CD14-positive monocyte (primary cell): Measurements from ENCODE around the gene FHIT. TPM values are rescaled to one million over a fixed set of nuclear protein-coding genes. Genes with fewer than 3 reads are reported as not detected.

Source experiments
- DNase-seq, 3 donors: peaks; one replicate each; pipeline ENCODE4 v3.0.0-alpha.2; 2011 to 2022
- H2AFZ ChIP-seq: 2 replicates; pipeline ENCODE4 v1.6.0; 2012; ENCODE audit warnings: mild to moderate bottlenecking, low read depth, low read length, inconsistent platforms; ENCODE audit not compliant: insufficient read depth, poor library complexity, severe bottlenecking
- H3K27ac ChIP-seq, 2 donors: 1 replicate in 1 of 2; 2 replicates in 1 of 2; pipeline ENCODE4 v1.5.1; 2012 to 2013; ENCODE audit warnings: low read length in 2 of 2, control low read depth in 1 of 2, inconsistent platforms in 1 of 2, low read depth in 1 of 2, mild to moderate bottlenecking in 1 of 2
- H3K27me3 ChIP-seq, 2 donors: one replicate each; pipeline versions ENCODE4 v1.6.0 to v1.6.1; 2011 to 2013; ENCODE audit warnings: low read length in 2 of 2; ENCODE audit not compliant: control insufficient read depth in 2 of 2, insufficient read depth in 2 of 2
- H3K36me3 ChIP-seq, 2 donors: replicated peaks in 1 of 2; 1 replicate in 1 of 2; 2 replicates in 1 of 2; pipeline versions ENCODE4 v1.5.1 to v1.6.1; 2012 to 2013; ENCODE audit warnings: low read length in 2 of 2, control low read depth in 1 of 2, inconsistent platforms in 1 of 2, mild to moderate bottlenecking in 1 of 2; ENCODE audit not compliant: insufficient read depth in 2 of 2, control insufficient read depth in 1 of 2
- H3K4me1 ChIP-seq, 2 donors: 1 replicate in 1 of 2; 2 replicates in 1 of 2; pipeline versions ENCODE4 v1.5.1 to v1.6.1; 2012 to 2013; ENCODE audit warnings: low read length in 2 of 2, control low read depth in 1 of 2, inconsistent platforms in 1 of 2, mild to moderate bottlenecking in 1 of 2, moderate library complexity in 1 of 2; ENCODE audit not compliant: insufficient read depth in 2 of 2, control insufficient read depth in 1 of 2
- H3K4me2 ChIP-seq: replicated peaks from 2 replicates; pipeline ENCODE3; 2012; ENCODE audit warnings: low read length, moderate library complexity, mild to moderate bottlenecking; ENCODE audit not compliant: poor library complexity, severe bottlenecking; ENCODE audit errors: extremely low read depth
- H3K4me3 ChIP-seq, 3 experiments: fragments of 200-600 bp in 1 of 3; sonication (generic) in 1 of 3; replicated peaks in 1 of 3; 1 replicate in 2 of 3; 2 replicates in 1 of 3; pipeline ENCODE4 v1.5.1; 2011 to 2013; ENCODE audit warnings: low read length in 3 of 3, mild to moderate bottlenecking in 3 of 3, control low read depth in 2 of 3, low read depth in 2 of 3, inconsistent platforms in 1 of 3, moderate library complexity in 1 of 3
- H3K79me2 ChIP-seq: 2 replicates; pipeline ENCODE4 v1.6.0; 2012; ENCODE audit warnings: mild to moderate bottlenecking, control low read depth, inconsistent platforms, low read length, moderate library complexity; ENCODE audit not compliant: insufficient read depth
- H3K9ac ChIP-seq: 2 replicates; pipeline ENCODE4 v1.6.0; 2017; ENCODE audit warnings: low read length, mild to moderate bottlenecking; ENCODE audit not compliant: insufficient read depth, poor library complexity, severe bottlenecking
- H3K9me3 ChIP-seq, 2 donors: replicated peaks in 1 of 2; 1 replicate in 1 of 2; 2 replicates in 1 of 2; pipeline versions ENCODE4 v1.5.1 to v1.6.1; 2012 to 2013; ENCODE audit warnings: low read length in 2 of 2, control low read depth in 1 of 2; ENCODE audit not compliant: control insufficient read depth in 1 of 2, insufficient read depth in 1 of 2
- H4K20me1 ChIP-seq: 2 replicates; pipeline ENCODE4 v1.6.0; 2012; ENCODE audit warnings: mild to moderate bottlenecking, low read length, control low read depth, moderate library complexity; ENCODE audit not compliant: insufficient read depth
- H3K27ac Mint-ChIP-seq, 7 donors: one replicate each; pipeline ENCODE4 v1.8.0; 2020; ENCODE audit warnings: mild to moderate bottlenecking in 7 of 7, mixed read lengths in 7 of 7, moderate library complexity in 6 of 7, inconsistent platforms in 2 of 7
- H3K27me3 Mint-ChIP-seq, 3 donors: one replicate each; pipeline ENCODE4 v1.8.0; 2021 to 2022; ENCODE audit warnings: low read depth in 3 of 3, mild to moderate bottlenecking in 3 of 3, mixed read lengths in 3 of 3, moderate library complexity in 3 of 3, inconsistent platforms in 1 of 3
- H3K36me3 Mint-ChIP-seq, 2 donors: one replicate each; pipeline ENCODE4 v1.8.0; 2020; ENCODE audit warnings: mixed read lengths in 2 of 2, inconsistent platforms in 1 of 2, mild to moderate bottlenecking in 1 of 2
- H3K4me1 Mint-ChIP-seq: one replicate; pipeline ENCODE4 v1.8.0; 2020; ENCODE audit warnings: mild to moderate bottlenecking, mixed read lengths
- H3K4me3 Mint-ChIP-seq, 2 donors: one replicate each; pipeline ENCODE4 v1.8.0; 2020; ENCODE audit warnings: mild to moderate bottlenecking in 2 of 2, mixed read lengths in 2 of 2, moderate library complexity in 1 of 2
- H3K9me3 Mint-ChIP-seq, 7 donors: one replicate each; pipeline ENCODE4 v1.8.0; 2020 to 2022; ENCODE audit warnings: mixed read lengths in 7 of 7, mild to moderate bottlenecking in 6 of 7, moderate library complexity in 6 of 7, inconsistent platforms in 2 of 7
- WGBS: methylation state at CpG from one replicate; pipeline ENCODE4 v1.1.5; 2013; ENCODE audit warnings: missing lambda C conversion rate; ENCODE audit not compliant: insufficient coverage; 5-methylcytosine and 5-hydroxymethylcytosine counted together
- intact Hi-C, 2 donors: fragments of 100-400 bp; cut with micrococcal nuclease; formaldehyde crosslinking; loops; one replicate each; pipeline versions ENCODE4 v1.15.0 to v1.15.1; 2023
- polyA plus RNA-seq, 3 donors: library from polyadenylated mRNA; depleted of rRNA in 1 of 3; unstranded in 2 of 3; stranded (reverse) in 1 of 3; fragments of 300-500 nt in 2 of 3; fragments of >200 nt in 1 of 3; fragmentation: Illumina TruSeq in 2 of 3; gene quantifications; 1 replicate in 2 of 3; 2 replicates in 1 of 3; pipeline ENCODE4 v1.2.3, GENCODE V29; 2012 to 2021
- TF ChIP-seq, protein P1 (sequence below): fragments of 200-600 bp; IDR thresholded peaks from one replicate; pipeline ENCODE4 v1.8.0; 2022; ENCODE audit warnings: antibody characterized with exemption, mild to moderate bottlenecking

Gene FHIT
- polyA plus RNA-seq, 3 donors: 1.7 to 3.4 (median 3.2) TPM

DNA sequence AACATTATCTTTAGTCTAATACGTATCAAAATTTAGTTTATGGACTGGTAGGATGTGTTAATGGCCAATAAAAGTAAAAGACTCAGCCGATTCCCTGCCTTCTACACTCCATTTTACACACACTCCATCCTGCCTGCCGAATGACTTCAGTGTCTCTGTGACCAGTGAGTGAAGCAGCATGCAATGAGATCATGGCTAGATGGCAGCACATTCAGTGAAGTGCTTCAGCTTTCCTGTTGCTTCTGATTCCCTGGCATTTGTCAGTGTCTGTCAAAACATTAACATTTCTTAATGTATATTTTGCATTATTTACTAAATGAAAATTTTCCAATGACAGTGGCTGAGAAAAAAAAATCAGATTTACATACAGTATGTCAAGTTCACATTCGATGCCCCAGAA is 412.0 kb downstream of the FHIT start:
- H3K27me3 Mint-ChIP-seq: peaks cover 0 to 3% (median 0%) of the 10 kb centered on the region in 3 donors
- peaks cover 0 to 10% (median 3%) of the 10 kb centered on the region in 7 donors for H3K9me3 Mint-ChIP-seq

GRCh38 chr3:60835796-60836195 is 415.5 kb downstream of the FHIT start:
- no peak for DNase-seq
- 100% methylated on average over 2 of the region's 5 CpGs for WGBS
- no peaks in the 10 kb centered on the region for H3K4me1 Mint-ChIP-seq
- intact Hi-C loops: no loop called here
- Histone ChIP-seq H3K36me3 (no peaks in the 10 kb centered on the region), H3K9me3 (no peaks in the 10 kb centered on the region), H3K27ac (no peak overlapping the region), H3K27me3 (no peaks in the 10 kb centered on the region), H2AFZ (no peak overlapping the region), H3K9ac (no peak overlapping the region), H3K4me2 (no peak overlapping the region), H3K4me1 (no peaks in the 10 kb centered on the region), H3K4me3 (no peak overlapping the region), H4K20me1 (no peaks in the 10 kb centered on the region), H3K79me2 (no peaks in the 10 kb centered on the region)
- no peak overlapping the region for H3K27ac Mint-ChIP-seq
- TF ChIP-seq, protein P1, sequence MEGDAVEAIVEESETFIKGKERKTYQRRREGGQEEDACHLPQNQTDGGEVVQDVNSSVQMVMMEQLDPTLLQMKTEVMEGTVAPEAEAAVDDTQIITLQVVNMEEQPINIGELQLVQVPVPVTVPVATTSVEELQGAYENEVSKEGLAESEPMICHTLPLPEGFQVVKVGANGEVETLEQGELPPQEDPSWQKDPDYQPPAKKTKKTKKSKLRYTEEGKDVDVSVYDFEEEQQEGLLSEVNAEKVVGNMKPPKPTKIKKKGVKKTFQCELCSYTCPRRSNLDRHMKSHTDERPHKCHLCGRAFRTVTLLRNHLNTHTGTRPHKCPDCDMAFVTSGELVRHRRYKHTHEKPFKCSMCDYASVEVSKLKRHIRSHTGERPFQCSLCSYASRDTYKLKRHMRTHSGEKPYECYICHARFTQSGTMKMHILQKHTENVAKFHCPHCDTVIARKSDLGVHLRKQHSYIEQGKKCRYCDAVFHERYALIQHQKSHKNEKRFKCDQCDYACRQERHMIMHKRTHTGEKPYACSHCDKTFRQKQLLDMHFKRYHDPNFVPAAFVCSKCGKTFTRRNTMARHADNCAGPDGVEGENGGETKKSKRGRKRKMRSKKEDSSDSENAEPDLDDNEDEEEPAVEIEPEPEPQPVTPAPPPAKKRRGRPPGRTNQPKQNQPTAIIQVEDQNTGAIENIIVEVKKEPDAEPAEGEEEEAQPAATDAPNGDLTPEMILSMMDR: no peak
- H3K4me3 Mint-ChIP-seq: no peak overlapping the region
- H3K9me3 Mint-ChIP-seq: peaks cover 0 to 11% (median 3%) of the 10 kb centered on the region in 7 donors
- H3K27me3 Mint-ChIP-seq: peaks cover 0 to 3% (median 0%) of the 10 kb centered on the region in 3 donors
- H3K36me3 Mint-ChIP-seq: no peaks in the 10 kb centered on the region

More for the DNA sequence above, 412.0 kb downstream of the FHIT start:
- Histone ChIP-seq H3K4me2 (no peak overlapping the region), H3K27me3 (no peaks in the 10 kb centered on the region), H3K4me3 (no peak overlapping the region), H2AFZ (no peak overlapping the region), H3K79me2 (no peaks in the 10 kb centered on the region), H3K4me1 (no peaks in the 10 kb centered on the region), H3K9me3 (no peaks in the 10 kb centered on the region), H4K20me1 (no peaks in the 10 kb centered on the region), H3K36me3 (no peaks in the 10 kb centered on the region), H3K9ac (no peak overlapping the region), H3K27ac (no peak overlapping the region)
- Mint-ChIP-seq H3K27ac (no peak overlapping the region), H3K36me3 (no peaks in the 10 kb centered on the region), H3K4me1 (no peaks in the 10 kb centered on the region), H3K4me3 (no peak overlapping the region)
- WGBS: 76% methylated on average over 2 of the region's 4 CpGs
- TF ChIP-seq, protein P1: no peak
- intact Hi-C loops: no loop called here
- DNase-seq: no peak
